HG02571 (cell line): ENCODE measurements around the gene CBLN4.

Experiments used
- ATAC-seq: cut with Tn5 transposase; IDR thresholded peaks from one replicate; pipeline ENCODE4 v1.9.1; 2021; ENCODE audit warnings: mild to moderate bottlenecking, moderate library complexity; ENCODE audit not compliant: unreplicated experiment

CBLN4 gene

GRCh38 chr20:56005389-56005715 lies at the start of gene CBLN4:
Gene CBLN4, minus strand, starts transcription at chr20:56005519. Its CDS starts 1,348 bp downstream, at chr20:56004171.
- ATAC-seq: no peak

GRCh38 chr20:56043227-56043626 lies 37.9 kb upstream of the CBLN4 start:
- ATAC-seq: no peak

- no peak for ATAC-seq
These were observed 26.9 kb upstream of the CBLN4 start for GRCh38 chr20:56032251-56032650.

- ATAC-seq: no peak
These were observed 13.4 kb upstream of the CBLN4 start for GRCh38 chr20:56018716-56019115.

- ATAC-seq: no peak
These were observed 12.9 kb upstream of the CBLN4 start for GRCh38 chr20:56018194-56018593.

GRCh38 chr20:56017560-56017959 lies 12.2 kb upstream of the CBLN4 start:
- no peak for ATAC-seq

- ATAC-seq: no peak
These were observed 9.7 kb upstream of the CBLN4 start for GRCh38 chr20:56014998-56015397.

- no peak for ATAC-seq
These were observed 8.8 kb upstream of the CBLN4 start for GRCh38 chr20:56014151-56014550.

- no peak for ATAC-seq
These were observed 519 bp downstream of the CBLN4 start for GRCh38 chr20:56004611-56005388.

GRCh38 chr20:56004007-56004406 lies 1.3 kb downstream of the CBLN4 start:
- ATAC-seq: no peak

- no peak for ATAC-seq
These were observed 2.2 kb downstream of the CBLN4 start for GRCh38 chr20:56002908-56003800.

- ATAC-seq: no peak
These were observed 3.4 kb downstream of the CBLN4 start for GRCh38 chr20:56001890-56002289.

- no peak for ATAC-seq
These were observed 4.1 kb downstream of the CBLN4 start for GRCh38 chr20:56001106-56001785.

GRCh38 chr20:55978550-55978949 lies 26.8 kb downstream of the CBLN4 start:
- no peak for ATAC-seq

GRCh38 chr20:55977690-55978459 lies 27.4 kb downstream of the CBLN4 start:
- no peak for ATAC-seq

GRCh38 chr20:55974491-55975202 lies 30.7 kb downstream of the CBLN4 start:
- ATAC-seq: no peak

- no peak for ATAC-seq
These were observed 40.5 kb downstream of the CBLN4 start for GRCh38 chr20:55964790-55965189.

GRCh38 chr20:55961376-55962330 lies 43.7 kb downstream of the CBLN4 start:
- no peak for ATAC-seq

GRCh38 chr20:55953201-55953600 lies 52.1 kb downstream of the CBLN4 start:
- no peak for ATAC-seq
